SK-N-MC (cell line): ENCODE results near the gene SMPD3.

Experiments
- EZH2 ChIP-seq: fragments of 200-600 bp; sonication (generic); IDR thresholded peaks from one replicate; pipeline ENCODE4 v1.6.1; 2017; ENCODE audit warnings: antibody characterized with exemption
- POLR2AphosphoS5 ChIP-seq: IDR thresholded peaks from 2 replicates; pipeline ENCODE4 v1.6.1; 2012; ENCODE audit warnings: mild to moderate bottlenecking, low read depth, low read length, borderline replicate concordance

- TF ChIP-seq EZH2 (no peak), POLR2AphosphoS5 (no peak)
Measured at GRCh38 chr16:68357521-68357922, 90.8 kb downstream of the SMPD3 start.
